Gastrocnemius medialis (tissue), 4 donors: ENCODE measurements around the gene PRDX4.

Experiments used
- POLR2A ChIP-seq, 2 donors: fragments of 450-650 bp; IDR thresholded peaks; one replicate each; pipeline ENCODE4 v1.6.1; 2017; ENCODE audit warnings: antibody characterized with exemption in 2 of 2, mild to moderate bottlenecking in 2 of 2, moderate library complexity in 2 of 2
- TF ChIP-seq, protein P1 (sequence below), 5 experiments: fragments of 450-650 bp in 3 of 5; fragments of 200-600 bp in 2 of 5; sonication (generic) in 2 of 5; IDR thresholded peaks in 4 of 5; conservative IDR thresholded peaks in 1 of 5; 1 replicate in 4 of 5; 2 replicates in 1 of 5; pipeline ENCODE4 v1.5.1; 2016 to 2019; ENCODE audit warnings: antibody characterized with exemption in 5 of 5, mild to moderate bottlenecking in 3 of 5, moderate library complexity in 3 of 5

DNA sequence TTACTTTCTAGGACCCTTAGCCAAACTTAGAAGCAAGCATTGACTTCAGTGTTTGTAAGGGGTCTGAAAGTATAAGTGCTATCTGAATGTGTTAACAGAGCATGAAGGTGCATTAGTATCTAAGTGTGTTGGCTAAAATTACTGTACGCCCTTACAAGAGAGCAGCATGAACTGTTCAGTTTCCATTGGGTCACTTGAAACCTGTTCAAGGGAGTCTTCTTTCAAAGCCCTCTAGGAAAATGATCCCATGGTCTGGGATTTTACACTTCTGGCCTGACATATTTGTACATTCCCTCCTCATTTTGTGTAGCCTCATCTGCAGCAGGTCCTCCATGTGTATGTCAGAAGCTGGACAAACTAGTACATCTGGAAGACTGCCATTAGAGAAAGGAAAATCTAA lies 3.2 kb downstream of the PRDX4 start:
- TF ChIP-seq POLR2A (IDR thresholded peaks at IDR 0.05) = no peak
- TF ChIP-seq, protein P1, sequence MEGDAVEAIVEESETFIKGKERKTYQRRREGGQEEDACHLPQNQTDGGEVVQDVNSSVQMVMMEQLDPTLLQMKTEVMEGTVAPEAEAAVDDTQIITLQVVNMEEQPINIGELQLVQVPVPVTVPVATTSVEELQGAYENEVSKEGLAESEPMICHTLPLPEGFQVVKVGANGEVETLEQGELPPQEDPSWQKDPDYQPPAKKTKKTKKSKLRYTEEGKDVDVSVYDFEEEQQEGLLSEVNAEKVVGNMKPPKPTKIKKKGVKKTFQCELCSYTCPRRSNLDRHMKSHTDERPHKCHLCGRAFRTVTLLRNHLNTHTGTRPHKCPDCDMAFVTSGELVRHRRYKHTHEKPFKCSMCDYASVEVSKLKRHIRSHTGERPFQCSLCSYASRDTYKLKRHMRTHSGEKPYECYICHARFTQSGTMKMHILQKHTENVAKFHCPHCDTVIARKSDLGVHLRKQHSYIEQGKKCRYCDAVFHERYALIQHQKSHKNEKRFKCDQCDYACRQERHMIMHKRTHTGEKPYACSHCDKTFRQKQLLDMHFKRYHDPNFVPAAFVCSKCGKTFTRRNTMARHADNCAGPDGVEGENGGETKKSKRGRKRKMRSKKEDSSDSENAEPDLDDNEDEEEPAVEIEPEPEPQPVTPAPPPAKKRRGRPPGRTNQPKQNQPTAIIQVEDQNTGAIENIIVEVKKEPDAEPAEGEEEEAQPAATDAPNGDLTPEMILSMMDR (IDR thresholded peaks at IDR 0.05 in 4 of 5, conservative IDR thresholded peaks at IDR 0.05 in 1 of 5) = no peak
